H9 (cell line): ENCODE measurements around the gene FOXK1. TPM values are rescaled to one million over a fixed set of nuclear protein-coding genes. Genes with fewer than 3 reads are reported as not detected.

Experiments used
- DNase-seq: peaks from one replicate; pipeline ENCODE4 v3.0.0-alpha.2; 2017
- H2AFZ ChIP-seq: one replicate; pipeline ENCODE4 v1.6.1; 2013; ENCODE audit warnings: mild to moderate bottlenecking, low read length, control low read depth, moderate library complexity
- H2AK5ac ChIP-seq: 2 replicates; pipeline ENCODE4 v1.6.1; 2013; ENCODE audit warnings: low read length, control low read depth, mixed read lengths; ENCODE audit not compliant: insufficient read length
- H2BK120ac ChIP-seq: one replicate; pipeline ENCODE4 v1.6.1; 2013; ENCODE audit warnings: low read depth, mild to moderate bottlenecking, low read length, control low read depth, inconsistent platforms; ENCODE audit not compliant: poor library complexity, severe bottlenecking
- H2BK12ac ChIP-seq: 2 replicates; pipeline ENCODE4 v1.6.1; 2013; ENCODE audit warnings: low read length, control low read depth, mixed read lengths, low read depth; ENCODE audit not compliant: insufficient read length
- H2BK15ac ChIP-seq: 2 replicates; pipeline ENCODE4 v1.6.1; 2013; ENCODE audit warnings: low read depth, low read length, control low read depth
- H2BK20ac ChIP-seq: one replicate; pipeline ENCODE4 v1.6.1; 2013; ENCODE audit warnings: low read depth, mild to moderate bottlenecking, low read length, control low read depth, inconsistent platforms; ENCODE audit not compliant: poor library complexity, severe bottlenecking
- H2BK5ac ChIP-seq: 2 replicates; pipeline ENCODE4 v1.6.1; 2013; ENCODE audit warnings: low read length, control low read depth, mixed read lengths; ENCODE audit not compliant: insufficient read length
- H3K14ac ChIP-seq: 2 replicates; pipeline ENCODE4 v1.6.1; 2013; ENCODE audit warnings: low read length, control low read depth; ENCODE audit not compliant: insufficient read depth
- H3K18ac ChIP-seq: 2 replicates; pipeline ENCODE4 v1.6.1; 2013; ENCODE audit warnings: low read depth, mild to moderate bottlenecking, mixed read lengths, low read length, control low read depth; ENCODE audit not compliant: insufficient read length
- H3K23ac ChIP-seq: 2 replicates; pipeline ENCODE4 v1.6.1; 2013; ENCODE audit warnings: low read length, control low read depth, mixed read lengths, low read depth; ENCODE audit not compliant: insufficient read length
- H3K23me2 ChIP-seq: 2 replicates; pipeline ENCODE4 v1.6.1; 2013; ENCODE audit warnings: low read depth, mild to moderate bottlenecking, mixed read lengths, low read length, control low read depth; ENCODE audit not compliant: insufficient read length, poor library complexity, severe bottlenecking
- H3K27ac ChIP-seq: 2 replicates; pipeline ENCODE4 v1.5.1; 2013; ENCODE audit warnings: low read length, control low read depth, mixed read lengths, low read depth; ENCODE audit not compliant: insufficient read length
- H3K27me3 ChIP-seq: 2 replicates; pipeline ENCODE4 v1.6.1; 2013; ENCODE audit warnings: low read length, control low read depth, inconsistent platforms; ENCODE audit not compliant: insufficient read depth
- H3K4ac ChIP-seq: 2 replicates; pipeline ENCODE4 v1.6.1; 2013; ENCODE audit warnings: low read depth, mild to moderate bottlenecking, control low read depth, inconsistent platforms, low read length, moderate library complexity
- H3K4me1 ChIP-seq: 2 replicates; pipeline ENCODE4 v1.6.1; 2013; ENCODE audit warnings: low read length, control low read depth, inconsistent platforms; ENCODE audit not compliant: insufficient read depth
- H3K4me2 ChIP-seq: 2 replicates; pipeline ENCODE4 v1.6.1; 2013; ENCODE audit warnings: low read length, control low read depth, mixed read lengths; ENCODE audit not compliant: insufficient read length, insufficient read depth
- H3K56ac ChIP-seq: 2 replicates; pipeline ENCODE4 v1.6.1; 2013; ENCODE audit warnings: low read depth, mild to moderate bottlenecking, mixed read lengths, low read length, control low read depth; ENCODE audit not compliant: insufficient read length
- H3K79me1 ChIP-seq: 2 replicates; pipeline ENCODE4 v1.6.1; 2013; ENCODE audit warnings: low read depth, mild to moderate bottlenecking, moderate library complexity, low read length, control low read depth, inconsistent platforms; ENCODE audit not compliant: insufficient read depth, poor library complexity, severe bottlenecking
- H3K79me2 ChIP-seq: 2 replicates; pipeline ENCODE4 v1.6.1; 2013; ENCODE audit warnings: low read length, control low read depth, inconsistent platforms; ENCODE audit not compliant: insufficient read depth
- H3K9ac ChIP-seq: 2 replicates; pipeline ENCODE4 v1.6.1; 2013; ENCODE audit warnings: low read length, control low read depth, mixed read lengths; ENCODE audit not compliant: insufficient read length; ENCODE audit errors: extremely low read depth
- H3K9me3 ChIP-seq: one replicate; pipeline ENCODE4 v1.6.1; 2013; ENCODE audit warnings: low read depth, low read length, inconsistent platforms; ENCODE audit not compliant: control insufficient read depth
- H3T11ph ChIP-seq: one replicate; pipeline ENCODE4 v1.6.1; 2013; ENCODE audit warnings: mild to moderate bottlenecking, low read length, control low read depth, inconsistent platforms
- H4K20me1 ChIP-seq: one replicate; pipeline ENCODE4 v1.6.1; 2013; ENCODE audit not compliant: control insufficient read depth, insufficient read length, insufficient read depth
- H4K5ac ChIP-seq: 2 replicates; pipeline ENCODE4 v1.6.1; 2013; ENCODE audit warnings: low read depth, mild to moderate bottlenecking, mixed read lengths, low read length, control low read depth; ENCODE audit not compliant: insufficient read length
- H4K8ac ChIP-seq: replicated peaks from 2 replicates; pipeline ENCODE4 v1.6.1; 2013; ENCODE audit warnings: low read length, control low read depth, mixed read lengths, low read depth; ENCODE audit not compliant: insufficient read length
- H4K91ac ChIP-seq: 2 replicates; pipeline ENCODE4 v1.6.1; 2013; ENCODE audit warnings: low read depth, mild to moderate bottlenecking, moderate library complexity, mixed read lengths, low read length, control low read depth; ENCODE audit not compliant: insufficient read length
- H3K27ac Mint-ChIP-seq, 3 experiments: 2 replicates in 2 of 3; 3 replicates in 1 of 3; pipeline ENCODE4 v1.8.0; 2020 to 2021; ENCODE audit warnings: mixed read lengths in 3 of 3, mild to moderate bottlenecking in 1 of 3, moderate library complexity in 1 of 3
- H3K27me3 Mint-ChIP-seq: 2 replicates; pipeline ENCODE4 v1.8.0; 2021; ENCODE audit warnings: low read depth, mild to moderate bottlenecking, moderate library complexity, mixed read lengths
- H3K36me3 Mint-ChIP-seq, 3 experiments: 2 replicates in 2 of 3; 3 replicates in 1 of 3; pipeline ENCODE4 v1.8.0; 2020 to 2021; ENCODE audit warnings: low read depth in 3 of 3, mixed read lengths in 3 of 3; ENCODE audit not compliant: insufficient read depth in 1 of 3
- H3K4me1 Mint-ChIP-seq, 2 experiments: 2 replicates each; pipeline ENCODE4 v1.8.0; 2020; ENCODE audit warnings: mixed read lengths in 2 of 2
- H3K4me3 Mint-ChIP-seq, 2 experiments: 2 replicates in 1 of 2; 3 replicates in 1 of 2; pipeline ENCODE4 v1.8.0; 2020 to 2021; ENCODE audit warnings: mild to moderate bottlenecking in 2 of 2, mixed read lengths in 2 of 2, moderate library complexity in 1 of 2
- H3K9me3 Mint-ChIP-seq, 2 experiments: 2 replicates in 1 of 2; 3 replicates in 1 of 2; pipeline ENCODE4 v1.8.0; 2020; ENCODE audit warnings: mild to moderate bottlenecking in 2 of 2, mixed read lengths in 2 of 2, moderate library complexity in 1 of 2
- WGBS: extraction: QIAGEN DNeasy Blood & Tissue Kit; methylation state at CpG from one replicate; pipeline ENCODE4 v1.1.7; 2013; ENCODE audit warnings: missing lambda C conversion rate, low lambda C conversion rate, mixed read lengths; ENCODE audit not compliant: insufficient read length; ENCODE audit errors: extremely low coverage; 5-methylcytosine and 5-hydroxymethylcytosine counted together
- total RNA-seq: library from RNA; stranded (reverse); gene quantifications from 2 replicates; pipeline ENCODE4 v1.2.1, GENCODE V29; 2021
- TF ChIP-seq, protein P1 (sequence below): fragments of 200-600 bp; sonication (generic); conservative IDR thresholded peaks from 3 replicates; pipeline ENCODE4 v1.8.0; 2021; ENCODE audit warnings: antibody characterized with exemption, mild to moderate bottlenecking

FOXK1 gene
- total RNA-seq, 1 experiment from 2014 or later: 14.4 TPM

DNA sequence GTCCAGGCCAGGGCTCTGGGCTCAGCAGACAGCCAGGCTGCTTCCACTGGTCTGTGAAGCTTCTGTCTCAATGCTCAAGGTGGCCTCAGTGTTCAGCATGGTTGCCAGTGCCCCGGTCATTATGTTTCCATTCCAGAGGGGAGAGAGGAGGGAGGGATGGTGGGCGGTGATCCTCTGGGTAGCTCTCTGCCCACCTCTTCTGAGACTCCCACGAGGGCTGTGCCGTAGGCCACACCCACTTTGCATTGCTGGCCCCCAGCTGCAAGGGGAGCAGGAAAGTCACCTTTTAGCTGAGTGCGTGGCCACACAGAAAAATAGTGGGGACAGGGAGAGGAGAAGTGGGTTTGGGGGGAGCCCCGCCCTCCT is 42.5 kb downstream of the FOXK1 start:
- H4K20me1 ChIP-seq: no peaks in the 10 kb centered on the region
- H3K4me1 Mint-ChIP-seq: peaks cover 4 to 9% of the 10 kb centered on the region in 2 experiments; a peak in 3 of 4 replicates
- no CpG with 5 or more reads among the region's 6 CpGs for WGBS

More for the DNA sequence above, 42.5 kb downstream of the FOXK1 start:
- H2AFZ ChIP-seq: no peak overlapping the region
- no peaks in the 10 kb centered on the region for H3K23me2 ChIP-seq
- no peak for DNase-seq
- peaks cover 7% of the 10 kb centered on the region for H3K27me3 Mint-ChIP-seq
- no peak overlapping the region for H3K18ac ChIP-seq
- H3K14ac ChIP-seq: no peak overlapping the region; the same call in 1 of the 2 replicates
- H3K9me3 Mint-ChIP-seq: no peaks in the 10 kb centered on the region
- H3K4ac ChIP-seq: no peak overlapping the region
- no peak overlapping the region for H4K5ac ChIP-seq
- no peak overlapping the region for H2BK120ac ChIP-seq
- no peak overlapping the region for H2AK5ac ChIP-seq
- no peak overlapping the region for H2BK12ac ChIP-seq
- H3K79me1 ChIP-seq: no peaks in the 10 kb centered on the region
- no peak overlapping the region for H3K27ac ChIP-seq
- no peak overlapping the region for H3K23ac ChIP-seq
- no peaks in the 10 kb centered on the region for H3K27me3 ChIP-seq
- no peak overlapping the region for H3K4me2 ChIP-seq
- no peak overlapping the region for H3T11ph ChIP-seq
- H3K4me3 Mint-ChIP-seq: no peak overlapping the region
- no peak overlapping the region for H2BK20ac ChIP-seq
- no peak overlapping the region for H4K91ac ChIP-seq
- H3K56ac ChIP-seq: no peak overlapping the region
- peaks cover 0 to 2% (median 0%) of the 10 kb centered on the region in 3 experiments; a peak in 1 of 7 replicates for H3K36me3 Mint-ChIP-seq
- H2BK15ac ChIP-seq: no peak overlapping the region
- no peak overlapping the region for H2BK5ac ChIP-seq
- no peak overlapping the region for H3K27ac Mint-ChIP-seq
- no peak overlapping the region for H3K9ac ChIP-seq
- no peaks in the 10 kb centered on the region for H3K9me3 ChIP-seq
- no peak overlapping the region for H4K8ac ChIP-seq
- TF ChIP-seq, protein P1, sequence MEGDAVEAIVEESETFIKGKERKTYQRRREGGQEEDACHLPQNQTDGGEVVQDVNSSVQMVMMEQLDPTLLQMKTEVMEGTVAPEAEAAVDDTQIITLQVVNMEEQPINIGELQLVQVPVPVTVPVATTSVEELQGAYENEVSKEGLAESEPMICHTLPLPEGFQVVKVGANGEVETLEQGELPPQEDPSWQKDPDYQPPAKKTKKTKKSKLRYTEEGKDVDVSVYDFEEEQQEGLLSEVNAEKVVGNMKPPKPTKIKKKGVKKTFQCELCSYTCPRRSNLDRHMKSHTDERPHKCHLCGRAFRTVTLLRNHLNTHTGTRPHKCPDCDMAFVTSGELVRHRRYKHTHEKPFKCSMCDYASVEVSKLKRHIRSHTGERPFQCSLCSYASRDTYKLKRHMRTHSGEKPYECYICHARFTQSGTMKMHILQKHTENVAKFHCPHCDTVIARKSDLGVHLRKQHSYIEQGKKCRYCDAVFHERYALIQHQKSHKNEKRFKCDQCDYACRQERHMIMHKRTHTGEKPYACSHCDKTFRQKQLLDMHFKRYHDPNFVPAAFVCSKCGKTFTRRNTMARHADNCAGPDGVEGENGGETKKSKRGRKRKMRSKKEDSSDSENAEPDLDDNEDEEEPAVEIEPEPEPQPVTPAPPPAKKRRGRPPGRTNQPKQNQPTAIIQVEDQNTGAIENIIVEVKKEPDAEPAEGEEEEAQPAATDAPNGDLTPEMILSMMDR: no peak
- no peaks in the 10 kb centered on the region for H3K4me1 ChIP-seq
- no peaks in the 10 kb centered on the region for H3K79me2 ChIP-seq
